Measurements from ENCODE around the gene STARD13.

- TF ChIP-seq CTCF (IDR thresholded peaks at IDR 0.05) (no peak), POLR2A (IDR thresholded peaks at IDR 0.05) (no peak)
Observed at GRCh38 chr13:33179463-33179862, 106.1 kb downstream of the STARD13 start.
